Lung (tissue), 12 donors: ENCODE results near the gene TTC22. TPM values are rescaled to one million over a fixed set of nuclear protein-coding genes. Genes with fewer than 3 reads are reported as not detected.

ENCODE experiments used
- ATAC-seq: fragments of 200-7000 bp; cut with Tn5 transposase; one replicate; pipeline ENCODE4 v1.9.1; 2020; ENCODE audit warnings: moderate number of reproducible peaks; ENCODE audit not compliant: insufficient read depth, low FRiP score
- DNase-seq, 3 donors: peaks; one replicate each; pipeline ENCODE4 v3.0.0-alpha.2; 2013 to 2017
- H3K27ac ChIP-seq, 2 donors: one replicate each; pipeline ENCODE4 v1.5.1; 2013; ENCODE audit warnings: mild to moderate bottlenecking in 2 of 2, moderate library complexity in 2 of 2, control low read depth in 1 of 2, inconsistent platforms in 1 of 2, low read depth in 1 of 2, low read length in 1 of 2
- H3K27me3 ChIP-seq, 3 donors: one replicate each; pipeline ENCODE4 v1.5.1; 2013; ENCODE audit warnings: low read length in 2 of 3; ENCODE audit not compliant: control insufficient read depth in 3 of 3, insufficient read depth in 3 of 3
- H3K36me3 ChIP-seq, 4 donors: one replicate each; pipeline ENCODE4 v1.5.1; 2013; ENCODE audit warnings: low read length in 4 of 4, mild to moderate bottlenecking in 1 of 4, moderate library complexity in 1 of 4; ENCODE audit not compliant: control insufficient read depth in 4 of 4, insufficient read depth in 4 of 4
- H3K4me1 ChIP-seq, 5 donors: one replicate each; pipeline ENCODE4 v1.5.1; 2013; ENCODE audit warnings: low read length in 5 of 5, mild to moderate bottlenecking in 2 of 5, moderate library complexity in 1 of 5; ENCODE audit not compliant: control insufficient read depth in 5 of 5, insufficient read depth in 5 of 5
- H3K4me3 ChIP-seq: one replicate; pipeline ENCODE4 v1.5.1; 2013; ENCODE audit warnings: mild to moderate bottlenecking, control low read depth, moderate library complexity
- H3K9ac ChIP-seq, 2 donors: one replicate each; pipeline ENCODE4 v1.5.1; 2013; ENCODE audit warnings: low read length in 2 of 2, control low read depth in 1 of 2; ENCODE audit not compliant: insufficient read depth in 1 of 2
- H3K9me3 ChIP-seq, 4 donors: one replicate each; pipeline ENCODE4 v1.5.1; 2013; ENCODE audit warnings: low read length in 3 of 4, mild to moderate bottlenecking in 1 of 4, moderate library complexity in 1 of 4; ENCODE audit not compliant: control insufficient read depth in 4 of 4, insufficient read depth in 3 of 4
- WGBS, 2 donors: extraction: QIAGEN DNeasy Blood & Tissue Kit; methylation state at CpG; one replicate each; pipeline ENCODE4 v1.1.7; 2013; 5-methylcytosine and 5-hydroxymethylcytosine counted together
- polyA plus RNA-seq, 2 donors: library from polyadenylated mRNA; stranded (reverse); fragments of 200-250 nt; gene quantifications; one replicate each; pipeline ENCODE4 v1.2.1, GENCODE V29; 2013
- total RNA-seq, 2 donors: library from RNA; depleted of rRNA in 1 of 2; stranded (reverse); fragments of >200 nt in 1 of 2; gene quantifications; one replicate each; pipeline ENCODE4 v1.2.1, GENCODE V29; 2014 to 2021
- TF ChIP-seq, protein P1 (sequence below): IDR thresholded peaks from 2 replicates; pipeline ENCODE4 v1.5.1; 2012; ENCODE audit warnings: mild to moderate bottlenecking; ENCODE audit errors: control extremely low read depth, extremely low read depth
- donor health status: control.
- donor health status: control.
- donor health status: Bipolar disorder and iron deficiency.
- donor health status: healthy.
- donor health status: DM: yes; HTN: yes; CAD: no.

Gene TTC22
- total and polyA plus RNA-seq, 4 donors = 2.9 to 6.6 (median 3.5) TPM

DNA sequence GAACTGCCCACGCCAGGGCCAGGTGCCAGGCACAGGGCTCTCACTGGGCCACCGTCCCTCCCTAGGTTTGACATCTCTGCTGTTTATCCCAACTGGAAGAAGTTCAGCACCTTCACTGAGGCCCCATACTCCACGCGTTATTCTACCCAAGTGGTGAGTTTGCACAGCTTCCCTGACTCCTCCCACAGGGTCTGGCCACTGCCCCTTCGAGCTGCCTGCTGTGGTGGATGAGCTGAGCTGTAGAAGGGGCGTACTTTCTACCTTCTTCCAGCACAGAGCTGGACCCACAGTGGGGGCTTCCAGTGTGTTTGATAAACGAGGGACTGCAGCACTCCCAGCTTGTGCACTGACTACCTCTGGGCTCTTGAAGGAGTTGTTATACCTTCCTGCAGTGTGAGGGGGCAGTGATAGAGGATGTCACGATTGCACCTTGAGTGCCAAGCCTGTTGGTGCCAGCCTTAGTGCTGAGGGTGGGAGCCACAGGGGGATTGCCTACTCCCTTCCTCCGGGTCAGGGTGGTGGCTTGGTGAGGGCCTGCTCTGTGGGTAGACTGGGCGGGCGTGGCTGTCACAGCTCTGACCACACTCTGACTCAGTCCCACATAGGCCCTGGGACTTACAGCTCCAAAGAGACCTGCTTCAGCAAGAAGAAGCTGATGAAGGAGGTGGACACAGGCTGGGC is 5.9 kb upstream of the TTC22 start:
- ATAC-seq (no peak), DNase-seq (no peak)
- 73 to 84% methylated on average over 11 of the region's 11 CpGs for WGBS, 2 donors

DNA sequence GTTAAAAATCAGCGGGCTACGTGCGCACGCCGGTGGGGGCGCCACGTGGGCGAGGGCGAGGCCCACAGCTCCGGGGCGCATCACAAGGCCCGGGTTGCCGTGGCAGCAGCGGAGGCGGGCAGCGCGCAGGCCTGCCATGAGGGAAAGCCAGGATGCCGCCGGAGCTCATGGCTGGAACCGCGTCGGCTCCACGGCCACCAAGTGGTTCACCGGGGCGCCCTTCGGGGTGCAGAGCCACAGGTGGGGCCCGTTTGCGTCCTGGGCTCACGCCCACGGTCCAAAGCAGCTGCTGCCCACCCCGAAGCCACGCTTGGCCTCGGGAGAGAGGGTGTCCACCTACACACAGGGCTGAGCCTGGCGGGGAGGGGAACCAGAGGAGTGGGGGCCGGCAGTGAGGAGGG is 4.9 kb upstream of the TTC22 start:
- 77 to 89% methylated on average over 35 of the region's 35 CpGs for WGBS, 2 donors
- TF ChIP-seq, protein P1, sequence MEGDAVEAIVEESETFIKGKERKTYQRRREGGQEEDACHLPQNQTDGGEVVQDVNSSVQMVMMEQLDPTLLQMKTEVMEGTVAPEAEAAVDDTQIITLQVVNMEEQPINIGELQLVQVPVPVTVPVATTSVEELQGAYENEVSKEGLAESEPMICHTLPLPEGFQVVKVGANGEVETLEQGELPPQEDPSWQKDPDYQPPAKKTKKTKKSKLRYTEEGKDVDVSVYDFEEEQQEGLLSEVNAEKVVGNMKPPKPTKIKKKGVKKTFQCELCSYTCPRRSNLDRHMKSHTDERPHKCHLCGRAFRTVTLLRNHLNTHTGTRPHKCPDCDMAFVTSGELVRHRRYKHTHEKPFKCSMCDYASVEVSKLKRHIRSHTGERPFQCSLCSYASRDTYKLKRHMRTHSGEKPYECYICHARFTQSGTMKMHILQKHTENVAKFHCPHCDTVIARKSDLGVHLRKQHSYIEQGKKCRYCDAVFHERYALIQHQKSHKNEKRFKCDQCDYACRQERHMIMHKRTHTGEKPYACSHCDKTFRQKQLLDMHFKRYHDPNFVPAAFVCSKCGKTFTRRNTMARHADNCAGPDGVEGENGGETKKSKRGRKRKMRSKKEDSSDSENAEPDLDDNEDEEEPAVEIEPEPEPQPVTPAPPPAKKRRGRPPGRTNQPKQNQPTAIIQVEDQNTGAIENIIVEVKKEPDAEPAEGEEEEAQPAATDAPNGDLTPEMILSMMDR = no peak
- Histone ChIP-seq H3K9me3 (no peaks in the 10 kb centered on the region), H3K27ac (no peak overlapping the region), H3K9ac (no peak overlapping the region), H3K27me3 (peaks cover 3 to 11% (median 6%) of the 10 kb centered on the region in 3 donors), H3K36me3 (no peaks in the 10 kb centered on the region), H3K4me3 (no peak overlapping the region), H3K4me1 (peaks cover 0 to 9% (median 0%) of the 10 kb centered on the region in 5 donors)
- no peak for ATAC-seq
- DNase-seq = no peak

More for the DNA sequence above, 5.9 kb upstream of the TTC22 start:
- Histone ChIP-seq H3K36me3 (no peaks in the 10 kb centered on the region), H3K27ac (no peak overlapping the region), H3K9me3 (no peaks in the 10 kb centered on the region), H3K9ac (no peak overlapping the region), H3K27me3 (peaks cover 0 to 3% (median 0%) of the 10 kb centered on the region in 3 donors), H3K4me3 (no peak overlapping the region), H3K4me1 (peaks cover 0 to 3% (median 0%) of the 10 kb centered on the region in 5 donors)
- TF ChIP-seq, protein P1 = no peak

DNA sequence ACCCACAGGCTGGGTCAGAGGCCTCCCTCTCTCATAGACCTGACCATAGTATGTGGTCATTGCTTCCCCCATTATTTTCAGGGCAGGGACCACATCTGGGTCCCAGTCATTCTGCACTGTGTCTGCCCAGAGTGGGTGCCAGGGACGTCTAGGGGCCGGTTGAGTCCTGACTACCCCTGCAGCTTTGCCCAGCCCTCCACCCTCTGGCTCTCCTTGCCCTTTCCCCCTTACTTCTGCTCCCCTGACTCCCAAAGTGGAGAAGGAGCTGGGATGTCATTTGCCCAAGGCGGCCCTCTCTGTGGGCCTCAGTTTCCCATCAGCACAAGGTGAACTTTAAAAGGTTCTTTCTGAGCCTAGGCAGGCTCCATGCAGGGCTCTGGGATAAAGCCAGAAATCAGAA is 4.3 kb upstream of the TTC22 start:
- Histone ChIP-seq H3K27ac (no peak overlapping the region), H3K9me3 (no peaks in the 10 kb centered on the region), H3K4me3 (no peak overlapping the region), H3K4me1 (peaks cover 0 to 15% (median 0%) of the 10 kb centered on the region in 5 donors), H3K27me3 (peaks cover 3 to 12% (median 6%) of the 10 kb centered on the region in 3 donors), H3K9ac (no peak overlapping the region), H3K36me3 (no peaks in the 10 kb centered on the region)
- ATAC-seq (no peak), DNase-seq (no peak)
- TF ChIP-seq, protein P1 = no peak
- WGBS, 2 donors = 93 to 94% methylated on average over 3 of the region's 3 CpGs
